Astrocyte (in vitro differentiated cells and primary cell): Measurements from ENCODE around the gene VAC14.
"Not testable (repeated sequence)": the region's sequence is repeated elsewhere in the genome, so short reads cannot be mapped to it uniquely, and the experiment has no call there.

Experiments used
- EZH2 ChIP-seq: IDR thresholded peaks from 2 replicates; pipeline ENCODE4 v1.6.1; 2012; ENCODE audit warnings: mild to moderate bottlenecking, low read length, inconsistent platforms; ENCODE audit not compliant: insufficient read depth
- TF ChIP-seq, protein P1 (sequence below): IDR thresholded peaks from 2 replicates; pipeline ENCODE4 v1.5.1; 2011; ENCODE audit warnings: low read depth, mild to moderate bottlenecking, inconsistent platforms, low read length, moderate library complexity; ENCODE audit not compliant: insufficient read depth

DNA sequence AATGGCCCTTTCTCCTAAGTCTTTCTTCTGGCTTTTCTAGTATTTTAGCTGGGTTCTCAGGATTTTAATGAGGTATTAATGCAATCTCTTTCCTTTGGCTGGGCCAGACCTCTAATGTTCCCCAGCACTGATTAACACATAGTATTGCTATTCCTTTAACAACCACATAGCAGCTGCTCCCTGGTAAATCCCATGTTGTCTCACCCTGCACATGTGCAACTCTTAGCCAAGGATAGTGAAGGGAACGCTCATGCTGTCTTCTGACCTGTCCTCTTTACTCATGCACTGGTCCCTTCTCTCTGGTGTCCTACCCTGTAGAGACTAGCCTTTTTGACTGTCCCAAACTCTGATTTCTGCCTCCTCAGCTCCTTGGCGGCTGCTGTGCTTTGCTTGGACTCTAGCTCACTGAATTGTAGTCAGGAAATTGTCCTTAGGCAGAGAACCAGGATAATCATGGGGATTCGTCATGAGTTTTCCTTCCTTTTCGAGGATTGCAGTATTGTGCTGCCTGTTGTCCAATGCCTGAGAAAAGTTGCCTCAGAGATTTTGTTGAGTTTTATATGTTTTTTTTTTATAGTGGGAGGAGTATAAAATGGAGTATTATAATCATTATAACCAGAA is 22.6 kb upstream of the VAC14 start:
- TF ChIP-seq, protein P1, sequence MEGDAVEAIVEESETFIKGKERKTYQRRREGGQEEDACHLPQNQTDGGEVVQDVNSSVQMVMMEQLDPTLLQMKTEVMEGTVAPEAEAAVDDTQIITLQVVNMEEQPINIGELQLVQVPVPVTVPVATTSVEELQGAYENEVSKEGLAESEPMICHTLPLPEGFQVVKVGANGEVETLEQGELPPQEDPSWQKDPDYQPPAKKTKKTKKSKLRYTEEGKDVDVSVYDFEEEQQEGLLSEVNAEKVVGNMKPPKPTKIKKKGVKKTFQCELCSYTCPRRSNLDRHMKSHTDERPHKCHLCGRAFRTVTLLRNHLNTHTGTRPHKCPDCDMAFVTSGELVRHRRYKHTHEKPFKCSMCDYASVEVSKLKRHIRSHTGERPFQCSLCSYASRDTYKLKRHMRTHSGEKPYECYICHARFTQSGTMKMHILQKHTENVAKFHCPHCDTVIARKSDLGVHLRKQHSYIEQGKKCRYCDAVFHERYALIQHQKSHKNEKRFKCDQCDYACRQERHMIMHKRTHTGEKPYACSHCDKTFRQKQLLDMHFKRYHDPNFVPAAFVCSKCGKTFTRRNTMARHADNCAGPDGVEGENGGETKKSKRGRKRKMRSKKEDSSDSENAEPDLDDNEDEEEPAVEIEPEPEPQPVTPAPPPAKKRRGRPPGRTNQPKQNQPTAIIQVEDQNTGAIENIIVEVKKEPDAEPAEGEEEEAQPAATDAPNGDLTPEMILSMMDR: not testable (repeated sequence)
- TF ChIP-seq EZH2: not testable (repeated sequence)
